K562 (cell line): ENCODE measurements around the gene ABI3BP. TPM values are rescaled to one million over a fixed set of nuclear protein-coding genes. Genes with fewer than 3 reads are reported as not detected.

Source experiments
- ATAC-seq: fragments of 200-7000 bp; cut with Tn5 transposase; 3 replicates; pipeline ENCODE4 v1.9.1; 2020; ENCODE audit warnings: moderate library complexity
- BruUV-seq: library from RNA; stranded (reverse); fragments of 400-500 nt; replicated peaks from 2 replicates; lab custom pipeline; 2021; lab: Mats Ljungman, UMichigan
- CTCF ChIA-PET: fragments of 300-600 bp; formaldehyde crosslinking; extraction: SDS; loops from one replicate; lab custom pipeline; 2021; ENCODE audit warnings: low intra/inter-chr PET ratio; lab: Yijun Ruan, JAX
- POLR2A ChIA-PET: fragments of 300-600, 350-650 bp; sonication (Branson Sonifier 250); formaldehyde crosslinking; extraction: SDS; loops from one replicate; lab custom pipeline; 2021; ENCODE audit warnings: antibody characterized with exemption, inconsistent platforms; lab: Yijun Ruan, JAX
- DNase-seq, 4 experiments: peaks; one replicate each; pipeline versions ENCODE4 v3.0.0 to v3.0.0-alpha.2; 2011 to 2018; ENCODE audit warnings: low spot score in 3 of 4, mixed read lengths in 3 of 4; ENCODE audit errors: extremely low read depth in 1 of 4
- FAIRE-seq: peaks from 2 replicates; lab custom pipeline; 2011; peaks lifted over from hg19 to GRCh38; lab: Jason Lieb, UNC
- H2AFZ ChIP-seq: 2 replicates; pipeline ENCODE4 v1.6.0; 2011; ENCODE audit warnings: low read depth, low read length, control low read depth, inconsistent platforms
- H3K27ac ChIP-seq: fragments of 200-600 bp; 3 replicates; pipeline ENCODE4 v1.8.0; 2011; ENCODE audit warnings: low read depth, mild to moderate bottlenecking, control low read depth, inconsistent platforms, low read length, moderate library complexity, mixed read lengths; ENCODE audit errors: extremely low read depth
- H3K27me3 ChIP-seq, 2 experiments: fragments of 300-600 bp in 1 of 2; 2 replicates in 1 of 2; 3 replicates in 1 of 2; pipeline versions ENCODE4 v1.6.0 to v1.8.0; 2011; ENCODE audit warnings: inconsistent platforms in 2 of 2, low read length in 2 of 2, mild to moderate bottlenecking in 1 of 2, mixed read lengths in 1 of 2, moderate library complexity in 1 of 2; ENCODE audit not compliant: control insufficient read depth in 2 of 2, insufficient read depth in 2 of 2
- H3K36me3 ChIP-seq: fragments of 300-600 bp; 3 replicates; pipeline ENCODE4 v1.8.0; 2011; ENCODE audit warnings: mild to moderate bottlenecking, low read length, inconsistent platforms; ENCODE audit not compliant: control insufficient read depth, insufficient read depth
- H3K4me1 ChIP-seq, 2 experiments: fragments of 200-600 bp in 1 of 2; replicated peaks in 1 of 2; 2 replicates in 1 of 2; 3 replicates in 1 of 2; pipeline versions ENCODE4 v1.5.1 to v1.8.0; 2011; ENCODE audit warnings: inconsistent platforms in 2 of 2, low read length in 2 of 2, mild to moderate bottlenecking in 1 of 2, mixed read lengths in 1 of 2, moderate library complexity in 1 of 2; ENCODE audit not compliant: control insufficient read depth in 2 of 2, insufficient read depth in 2 of 2
- H3K4me2 ChIP-seq: 2 replicates; pipeline ENCODE4 v1.6.1; 2011; ENCODE audit warnings: low read length, control low read depth, inconsistent platforms, mixed read lengths; ENCODE audit not compliant: insufficient read depth
- H3K4me3 ChIP-seq: fragments of 200-600 bp; sonication (generic), shearing (Covaris generic); 2 replicates; pipeline ENCODE4 v1.5.1; 2016; ENCODE audit warnings: control low read depth, inconsistent platforms
- H3K79me2 ChIP-seq: fragments of 200-600 bp; 3 replicates; pipeline ENCODE4 v1.8.0; 2011; ENCODE audit warnings: low read length, inconsistent platforms; ENCODE audit not compliant: control insufficient read depth, insufficient read depth
- H3K9ac ChIP-seq, 2 experiments: 2 replicates each; pipeline versions ENCODE4 v1.6.0 to v1.6.1; 2011; ENCODE audit warnings: low read depth in 2 of 2, low read length in 2 of 2, control low read depth in 1 of 2, inconsistent platforms in 1 of 2, mild to moderate bottlenecking in 1 of 2, mixed read lengths in 1 of 2; ENCODE audit not compliant: insufficient read depth in 1 of 2
- H3K9me1 ChIP-seq: one replicate; pipeline ENCODE4 v1.6.0; 2011; ENCODE audit warnings: inconsistent platforms, mild to moderate bottlenecking, low read length, moderate library complexity; ENCODE audit not compliant: control insufficient read depth, insufficient read depth
- H3K9me3 ChIP-seq: replicated peaks from 2 replicates; pipeline ENCODE4 v1.5.1; 2011; ENCODE audit warnings: low read depth, low read length, inconsistent platforms; ENCODE audit not compliant: control insufficient read depth, insufficient read depth
- H4K20me1 ChIP-seq: replicated peaks from 2 replicates; pipeline ENCODE4 v1.6.1; 2011; ENCODE audit warnings: low read length, inconsistent platforms, mixed read lengths; ENCODE audit not compliant: control insufficient read depth, insufficient read depth
- CHD2 ChIP-seq: IDR thresholded peaks from 2 replicates; pipeline ENCODE4 v1.6.1; 2011; ENCODE audit warnings: low read depth, low read length
- WGBS: fragments of 100-300 bp; shearing (Covaris generic); methylation state at CpG from one replicate; pipeline ENCODE4 v1.1.6; 2016; ENCODE audit warnings: low coverage, mixed read lengths; ENCODE audit not compliant: insufficient coverage; ENCODE audit errors: missing lambda C conversion rate; 5-methylcytosine and 5-hydroxymethylcytosine counted together
- in situ Hi-C: fragments of 300-500 bp; cut with MboI; formaldehyde crosslinking; loops from 4 replicates; pipeline ENCODE4 v1.15.0; 2018; ENCODE audit warnings: inconsistent platforms, mixed read lengths
- intact Hi-C: fragments of 100-400 bp; cut with micrococcal nuclease; formaldehyde crosslinking; loops from 2 replicates; pipeline ENCODE4 v1.14.2; 2022
- polyA plus RNA-seq, 8 experiments: library from polyadenylated mRNA; depleted of rRNA in 4 of 8; stranded (reverse) in 5 of 8; unstranded in 3 of 8; fragments of >200 nt; fragmentation: Nextera tagmentation in 2 of 8; fragmentation: Illumina TruSeq in 1 of 8; extraction: Ambion mirVana in 2 of 8; extraction: Trizol in 1 of 8; gene quantifications; 2 replicates each; pipeline versions ENCODE4 v1.2.1 to v1.2.3, GENCODE V29; 2011 to 2014; ENCODE audit warnings: inconsistent platforms in 1 of 8, missing spikeins in 1 of 8
- total RNA-seq, 7 experiments: library from RNA; depleted of rRNA in 6 of 7; stranded (reverse); fragments of >200 nt in 6 of 7; fragmentation: Illumina TruSeq in 2 of 7; extraction: Trizol in 2 of 7; gene quantifications; 2 replicates each; pipeline versions ENCODE4 v1.2.1 to v1.2.3, GENCODE V29; 2011 to 2021; ENCODE audit warnings: low replicate concordance in 1 of 7
- TF ChIP-seq, protein P1 (sequence below): fragments of 250-450 bp; sonication (Bioruptor Pico); IDR thresholded peaks from 2 replicates; pipeline ENCODE4 v1.4.0; 2020; ENCODE audit warnings: mild to moderate bottlenecking, moderate library complexity
- TF ChIP-seq, protein P2 (sequence below), 2 experiments: IDR thresholded peaks in 1 of 2; conservative IDR thresholded peaks in 1 of 2; 2 replicates each; pipeline ENCODE4 v1.6.1; 2016; ENCODE audit warnings: low read depth in 2 of 2, mild to moderate bottlenecking in 1 of 2, missing compliant biosample characterization in 1 of 2, missing genetic modification characterization in 1 of 2, moderate library complexity in 1 of 2

ABI3BP gene
- total and polyA plus RNA-seq, 9 of the 15 experiments (the other 6 are each of a cell fraction or from before 2014, with no cell fraction given) = 0.01 to 0.24 (median 0.06) TPM; not detected in 5

GRCh38 chr3:101026881-101027280 lies 33.7 kb upstream of the ABI3BP start:
- DNase-seq (no peak), FAIRE-seq (no peak), ATAC-seq (no peak)
- ChIA-PET CTCF (no interaction called here), POLR2A (no interaction called here)
- Histone ChIP-seq H3K4me2 (no peak overlapping the region), H4K20me1 (no peaks in the 10 kb centered on the region), H3K79me2 (no peaks in the 10 kb centered on the region), H3K36me3 (no peaks in the 10 kb centered on the region), H3K27ac (no peak overlapping the region), H3K4me1 (no peaks in the 10 kb centered on the region), H2AFZ (no peak overlapping the region), H3K9me1 (no peaks in the 10 kb centered on the region), H3K9me3 (no peaks in the 10 kb centered on the region), H3K9ac (no peak overlapping the region), H3K4me3 (no peak overlapping the region), H3K27me3 (no peaks in the 10 kb centered on the region)
- intact Hi-C loops = no loop called here
- BruUV-seq = no TSS peak
- 0% methylated on average over 2 of the region's 2 CpGs for whole genome bisulfite sequencing
- in situ Hi-C loops = no loop called here
- TF ChIP-seq, protein P1, sequence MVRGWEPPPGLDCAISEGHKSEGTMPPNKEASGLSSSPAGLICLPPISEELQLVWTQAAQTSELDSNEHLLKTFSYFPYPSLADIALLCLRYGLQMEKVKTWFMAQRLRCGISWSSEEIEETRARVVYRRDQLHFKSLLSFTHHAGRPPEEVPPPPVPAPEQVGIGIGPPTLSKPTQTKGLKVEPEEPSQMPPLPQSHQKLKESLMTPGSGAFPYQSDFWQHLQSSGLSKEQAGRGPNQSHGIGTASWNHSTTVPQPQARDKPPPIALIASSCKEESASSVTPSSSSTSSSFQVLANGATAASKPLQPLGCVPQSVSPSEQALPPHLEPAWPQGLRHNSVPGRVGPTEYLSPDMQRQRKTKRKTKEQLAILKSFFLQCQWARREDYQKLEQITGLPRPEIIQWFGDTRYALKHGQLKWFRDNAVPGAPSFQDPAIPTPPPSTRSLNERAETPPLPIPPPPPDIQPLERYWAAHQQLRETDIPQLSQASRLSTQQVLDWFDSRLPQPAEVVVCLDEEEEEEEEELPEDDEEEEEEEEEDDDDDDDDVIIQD (CRISPR knock-in tag) = no peak
- TF ChIP-seq, protein P2, sequence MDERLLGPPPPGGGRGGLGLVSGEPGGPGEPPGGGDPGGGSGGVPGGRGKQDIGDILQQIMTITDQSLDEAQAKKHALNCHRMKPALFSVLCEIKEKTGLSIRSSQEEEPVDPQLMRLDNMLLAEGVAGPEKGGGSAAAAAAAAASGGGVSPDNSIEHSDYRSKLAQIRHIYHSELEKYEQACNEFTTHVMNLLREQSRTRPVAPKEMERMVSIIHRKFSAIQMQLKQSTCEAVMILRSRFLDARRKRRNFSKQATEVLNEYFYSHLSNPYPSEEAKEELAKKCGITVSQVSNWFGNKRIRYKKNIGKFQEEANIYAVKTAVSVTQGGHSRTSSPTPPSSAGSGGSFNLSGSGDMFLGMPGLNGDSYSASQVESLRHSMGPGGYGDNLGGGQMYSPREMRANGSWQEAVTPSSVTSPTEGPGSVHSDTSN (CRISPR knock-in tag; IDR thresholded peaks at IDR 0.05; ENCODE audit: low read depth) = no peak
- TF ChIP-seq, protein P2 (tag; conservative IDR thresholded peaks at IDR 0.05; ENCODE audit: low read depth) = no peak
- TF ChIP-seq CHD2 = no peak
